ENCODE data around the gene C10orf62.

GRCh38 chr10:97570146-97570788 lies 19.3 kb upstream of the C10orf62 start:
- TF ChIP-seq POLR2A (conservative IDR thresholded peaks at IDR 0.05), result no peak
- TF ChIP-seq TCF7L2 (IDR thresholded peaks at IDR 0.05; ENCODE audit: low read depth, low read length), result no peak
- TF ChIP-seq RBFOX2 (IDR thresholded peaks at IDR 0.05; ENCODE audit: low read depth, low read length), result no peak
- TF ChIP-seq ZNF764 (CRISPR knock-in tag; IDR thresholded peaks at IDR 0.05; ENCODE audit: low read depth), result no peak
- TF ChIP-seq HCFC1 (IDR thresholded peaks at IDR 0.05; ENCODE audit: low read depth, low read length), result no peak
- no peak for TF ChIP-seq USF2 (CRISPR knock-in tag; IDR thresholded peaks at IDR 0.05)
- no peak for TF ChIP-seq CBX8 (IDR thresholded peaks at IDR 0.05; ENCODE audit: borderline replicate concordance, extremely low read depth, low read depth, low read length, poor library complexity, severe bottlenecking)

Data from K562 (cell line).